GM19240 (cell line): ENCODE results near the gene LIPH.
A peak's percentile ranks its signal among the peaks of the same experiment; 100 is the strongest.
"Not testable (repeated sequence)": the region's sequence is repeated elsewhere in the genome, so short reads cannot be mapped to it uniquely, and the experiment has no call there.

Experiments
- DNase-seq: peaks from one replicate; pipeline ENCODE4 v3.0.0; 2011; ENCODE audit warnings: low spot score; ENCODE audit not compliant: insufficient read length

The LIPH gene

GRCh38 chr3:185552358-185552877, at the start of gene LIPH:
LIPH (minus strand) TSS chr3:185552588; CDS start chr3:185552471, 117 bp downstream.
- no peak for DNase-seq

DNA sequence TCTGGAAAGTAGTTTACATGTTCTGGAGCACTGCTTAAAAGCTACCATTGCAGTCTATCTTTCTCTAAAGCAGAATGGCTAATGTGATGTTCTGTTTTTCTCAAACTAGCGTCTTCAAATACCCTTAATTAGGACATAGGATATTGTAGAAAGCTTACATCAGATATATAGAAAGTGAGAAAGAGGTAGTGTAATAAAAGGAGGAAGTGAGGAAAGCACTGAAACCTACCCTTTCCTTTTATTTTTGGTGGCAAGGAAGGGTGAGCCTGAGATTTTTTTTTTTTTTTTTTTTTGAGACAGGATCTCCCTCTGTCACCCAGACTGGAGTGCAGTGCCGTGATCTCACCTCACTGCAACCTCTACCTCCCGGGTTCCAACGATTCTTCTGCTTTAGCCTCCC, 43.1 kb upstream of the LIPH start:
- no peak for DNase-seq

GRCh38 chr3:185594073-185594472, 41.7 kb upstream of the LIPH start:
- DNase-seq: no peak

DNA sequence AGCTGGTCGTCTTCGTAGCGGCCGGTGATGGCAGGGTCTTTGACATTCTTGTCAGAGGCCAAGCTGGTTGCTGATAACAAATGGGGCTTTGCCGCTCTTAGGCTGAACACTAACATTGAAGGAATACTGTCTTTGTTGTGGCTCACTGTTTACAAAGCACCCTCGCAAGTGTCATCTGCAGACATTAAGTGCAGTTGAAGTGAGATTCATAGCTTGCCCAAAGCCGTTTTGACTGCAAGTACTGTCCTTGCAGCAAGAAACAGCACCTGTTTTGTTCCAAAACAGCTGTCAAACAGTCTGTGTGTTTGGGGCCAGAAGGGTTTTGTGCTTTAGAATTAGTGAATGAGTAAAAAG, 34.3 kb upstream of the LIPH start:
- no peak for DNase-seq

DNA sequence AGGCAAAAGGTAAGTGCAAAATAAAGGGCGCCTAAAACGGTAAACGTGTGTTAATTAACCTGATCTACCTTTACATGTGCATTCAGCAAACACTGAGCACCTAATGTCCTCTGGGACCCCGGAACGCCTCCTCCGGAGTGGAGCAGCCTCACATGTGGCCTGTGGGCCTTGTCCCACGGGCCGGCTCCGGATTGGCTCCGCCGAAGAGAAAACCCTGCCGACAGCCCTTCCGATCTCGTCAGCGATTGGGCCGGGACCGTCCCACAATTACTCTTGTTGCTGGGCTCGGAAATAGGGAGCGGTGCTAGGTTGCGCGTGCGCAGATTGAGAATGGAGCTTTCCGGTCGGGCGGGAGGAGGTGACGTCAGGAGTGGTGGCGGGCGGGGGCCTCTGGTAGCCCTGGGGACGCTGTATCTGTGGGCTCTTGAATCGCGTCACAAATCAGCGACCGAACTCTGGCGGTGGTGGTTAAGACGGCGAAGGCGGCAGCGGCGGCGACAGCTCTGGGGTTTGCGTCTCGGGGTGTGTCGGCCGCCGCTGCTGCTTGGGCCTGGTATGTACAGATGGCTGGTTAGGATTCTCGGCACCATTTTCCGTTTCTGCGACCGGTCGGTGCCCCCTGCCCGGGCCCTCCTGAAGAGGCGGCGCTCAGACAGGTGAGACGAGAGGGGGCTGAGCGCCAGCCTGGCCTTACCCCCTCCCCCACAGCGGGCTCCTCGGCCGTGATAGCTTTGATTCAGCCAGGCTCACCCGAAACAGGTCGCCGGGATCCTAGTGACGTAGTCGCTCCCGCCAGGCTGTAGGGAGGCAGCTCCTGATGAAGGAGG, 33.7 kb upstream of the LIPH start, which contains the start of gene SENP2:
Gene SENP2 (plus strand): TSS at position 437 of the 827 bp plus-strand sequence. CDS start 119 bp downstream, at position 556.
- DNase-seq: peak; percentile 72

DNA sequence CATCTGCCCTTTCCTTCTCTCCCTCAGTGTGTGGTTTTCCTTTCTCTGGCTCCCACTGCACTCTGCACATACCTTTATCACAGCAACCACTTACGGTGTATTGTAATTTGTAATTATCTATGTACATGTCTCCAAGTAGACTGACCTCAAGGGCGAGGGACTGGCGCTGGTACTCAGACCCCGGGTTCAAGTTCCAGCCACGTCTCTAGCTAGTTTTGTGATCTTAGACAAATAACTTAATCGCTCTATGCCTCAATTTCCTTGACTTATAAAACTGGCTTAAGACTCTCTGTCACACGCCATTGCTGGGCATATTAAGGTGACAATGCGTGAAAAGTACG, 33.1 kb upstream of the LIPH start:
- no peak for DNase-seq

- DNase-seq: no peak
These were observed 32.3 kb upstream of the LIPH start for GRCh38 chr3:185584686-185585085.

DNA sequence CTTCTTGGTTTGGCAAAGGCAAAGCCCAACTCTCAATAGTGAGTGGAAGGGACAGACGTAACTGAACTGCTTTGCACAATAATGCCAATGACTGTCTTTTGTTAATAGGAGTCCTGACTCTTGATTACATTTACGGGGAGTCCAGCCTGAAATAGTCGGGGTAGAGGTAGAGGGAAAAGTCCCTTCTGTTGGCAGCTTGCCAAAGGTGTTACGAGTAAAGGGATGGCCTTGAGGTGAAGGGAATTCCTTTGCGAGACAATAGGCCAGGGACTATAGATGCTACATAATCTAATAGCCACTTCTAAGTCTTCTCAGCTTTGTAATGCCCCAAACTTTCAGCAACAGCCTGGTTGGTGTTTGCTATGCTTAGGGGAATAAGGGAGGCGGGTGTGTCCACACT, 31.5 kb upstream of the LIPH start:
- no peak for DNase-seq

DNA sequence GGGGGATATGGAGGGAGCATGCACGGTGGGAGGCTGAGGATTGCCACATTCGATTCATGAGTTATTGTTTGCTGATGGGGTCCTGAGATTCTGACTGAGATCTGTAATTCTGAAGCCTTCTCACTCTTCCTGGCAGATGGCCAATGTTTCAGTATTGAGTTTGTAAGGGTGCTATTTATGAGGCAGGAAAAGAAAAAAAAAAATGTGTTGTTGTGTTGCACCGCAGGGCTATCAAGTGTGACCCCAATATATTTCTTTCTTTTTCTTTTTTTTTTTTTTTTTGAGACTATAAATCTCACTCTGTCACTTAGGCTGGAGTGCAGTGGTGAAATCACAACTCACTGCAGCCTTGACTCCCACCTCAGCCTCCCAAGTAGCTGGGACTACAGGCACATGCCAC, 30.5 kb upstream of the LIPH start:
- DNase-seq: peak; percentile 10

DNA sequence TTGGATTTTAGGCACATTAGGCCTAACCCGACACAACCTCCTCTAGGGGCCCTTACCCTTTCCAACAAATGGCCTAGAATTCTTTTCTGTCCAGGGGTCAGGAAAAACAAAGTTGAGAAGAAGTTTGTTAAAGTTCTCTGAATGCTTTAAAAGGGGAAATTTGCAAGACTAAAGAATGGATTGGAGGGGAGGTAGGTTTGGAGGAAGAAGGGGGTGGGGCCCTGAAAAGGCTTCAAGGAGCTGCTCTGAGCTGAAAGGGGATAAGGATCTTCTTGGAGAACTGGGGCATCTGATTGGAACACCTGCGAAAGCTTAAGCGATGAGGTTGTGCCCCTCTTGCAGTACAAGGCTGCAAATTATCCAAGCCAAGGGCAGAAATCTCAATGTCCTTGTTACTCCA, 29.8 kb upstream of the LIPH start:
- DNase-seq: no peak

DNA sequence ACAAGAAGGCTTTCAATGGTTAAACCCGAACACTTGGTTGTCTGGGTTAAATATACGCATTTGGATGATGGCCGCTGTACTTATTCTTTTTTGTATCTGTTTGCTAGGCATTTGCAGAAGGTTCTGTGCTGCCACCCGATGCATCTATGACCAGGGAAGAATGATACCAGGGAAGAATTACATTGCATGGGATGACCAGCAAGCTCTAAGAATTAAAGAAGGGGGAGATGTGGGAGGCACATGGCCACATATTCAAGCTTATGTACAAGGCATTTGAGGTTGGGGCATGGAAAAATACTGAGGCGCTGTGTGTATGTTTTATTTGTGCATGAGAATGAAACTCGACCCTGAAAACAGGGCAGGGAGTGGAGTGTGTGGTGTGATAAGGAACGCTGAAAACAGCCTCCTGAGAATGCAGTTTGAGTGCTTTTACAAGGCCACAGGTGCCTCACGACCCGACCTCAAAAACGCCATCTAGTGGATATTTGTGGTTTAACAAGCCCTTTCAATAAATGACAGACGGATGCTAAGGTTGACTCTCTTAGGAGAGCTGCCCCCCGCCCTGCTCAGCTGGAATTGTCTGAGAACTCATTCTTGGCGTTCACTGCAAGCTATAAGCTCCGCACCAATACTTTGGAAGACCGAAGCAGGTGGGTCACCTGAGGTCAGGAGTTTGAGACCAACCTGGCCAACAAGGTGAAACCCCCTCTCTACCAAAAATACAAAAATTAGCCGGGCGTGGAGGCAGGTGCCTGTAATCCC, 22.9 kb upstream of the LIPH start:
- DNase-seq: not testable (repeated sequence)

DNA sequence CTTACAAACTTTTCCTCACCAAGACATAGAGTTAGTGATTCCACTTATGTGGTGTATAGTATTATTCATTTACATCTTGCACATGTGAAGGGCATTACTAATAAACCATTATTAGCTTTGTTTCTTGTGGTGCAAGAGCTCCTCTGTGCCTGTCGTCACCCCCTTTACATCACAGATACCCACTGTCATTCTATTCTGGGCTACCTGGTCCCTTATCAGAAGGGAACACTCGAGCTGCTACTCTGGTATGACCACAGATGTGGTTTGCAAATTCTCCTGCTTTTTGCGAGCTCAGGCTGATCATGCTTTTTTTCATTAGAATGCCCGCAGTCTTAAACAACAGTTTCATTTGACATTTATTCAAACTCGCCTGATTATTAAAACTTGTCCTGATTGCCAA, 19.8 kb upstream of the LIPH start:
- DNase-seq: no peak

DNA sequence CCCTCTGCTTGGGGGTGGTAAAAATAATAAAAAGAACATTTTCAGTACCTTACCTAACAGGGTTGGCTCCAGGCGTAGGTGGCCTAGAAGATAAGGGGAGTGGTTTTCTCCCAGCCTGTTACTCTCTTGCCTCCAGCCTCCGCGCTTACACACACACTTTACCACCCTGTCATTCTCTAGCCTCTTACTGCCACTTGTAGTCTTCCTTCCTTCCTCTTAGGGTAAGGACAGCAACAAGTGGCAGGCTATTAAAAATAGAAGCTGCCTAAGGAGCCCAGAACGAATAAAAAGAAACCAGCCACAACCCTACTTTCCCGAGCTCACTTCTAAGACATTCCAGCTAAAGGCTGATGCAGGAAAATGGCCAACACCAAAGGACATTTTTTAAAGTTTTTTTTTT, 9.6 kb upstream of the LIPH start:
- DNase-seq: no peak

DNA sequence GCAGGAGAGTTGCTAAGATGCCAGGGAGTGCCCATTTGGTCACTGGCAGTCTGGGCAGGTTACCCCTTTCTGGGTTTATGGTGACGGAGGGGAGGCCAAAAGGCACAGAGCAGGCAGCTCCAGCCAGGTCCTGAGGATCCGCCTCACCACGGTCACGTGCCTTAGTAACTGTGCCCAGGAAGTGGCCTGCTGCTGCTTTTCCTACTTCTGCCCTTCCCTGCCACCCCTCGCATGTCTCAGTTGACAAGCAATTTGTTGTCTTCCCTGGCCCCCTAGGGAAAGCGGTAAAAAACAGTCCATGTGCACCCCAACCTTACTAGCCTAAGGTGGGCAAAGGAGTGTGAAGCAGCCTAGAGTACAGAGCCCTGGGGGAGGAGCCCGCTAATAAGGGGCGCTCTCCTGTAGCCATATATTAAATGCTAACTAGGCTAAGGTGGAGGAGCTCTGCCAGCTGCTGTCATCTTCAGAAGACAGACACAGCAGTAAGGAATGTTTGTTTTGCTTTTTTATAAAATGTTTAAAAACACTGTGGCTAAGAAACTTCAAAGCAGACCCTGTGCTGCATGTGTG, 9.1 kb upstream of the LIPH start:
- no peak for DNase-seq

- no peak for DNase-seq
These were observed 8.3 kb upstream of the LIPH start for GRCh38 chr3:185560676-185561075.

GRCh38 chr3:185559706-185560090, 7.3 kb upstream of the LIPH start:
- no peak for DNase-seq

- DNase-seq: no peak
These were observed 6.0 kb upstream of the LIPH start for GRCh38 chr3:185558395-185558794.

GRCh38 chr3:185556640-185557039, 4.3 kb upstream of the LIPH start:
- not testable (repeated sequence) for DNase-seq

DNA sequence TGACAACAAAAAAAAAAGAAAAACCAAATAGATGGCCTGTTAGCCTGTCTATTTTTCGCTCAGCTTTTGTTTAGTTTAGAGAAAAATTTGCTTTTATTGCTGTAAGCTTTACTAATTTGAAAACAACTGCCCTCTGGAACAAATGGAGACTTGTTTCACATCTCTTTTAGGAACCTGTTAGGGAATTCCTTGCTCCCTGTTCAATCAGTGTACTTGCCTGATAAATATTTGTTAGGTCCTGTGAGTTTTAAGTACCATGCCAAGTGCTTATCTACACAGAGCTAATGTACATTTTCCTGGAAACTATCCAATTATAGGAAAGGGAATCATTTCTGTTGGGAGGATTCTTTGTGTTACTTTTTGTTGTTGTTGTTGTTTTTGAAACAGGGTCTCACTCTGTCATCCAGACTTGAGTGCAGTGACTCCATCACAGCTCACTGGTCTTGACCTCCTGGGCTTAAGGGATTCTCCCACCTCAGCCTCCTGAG, 3.5 kb upstream of the LIPH start:
- DNase-seq: no peak

DNA sequence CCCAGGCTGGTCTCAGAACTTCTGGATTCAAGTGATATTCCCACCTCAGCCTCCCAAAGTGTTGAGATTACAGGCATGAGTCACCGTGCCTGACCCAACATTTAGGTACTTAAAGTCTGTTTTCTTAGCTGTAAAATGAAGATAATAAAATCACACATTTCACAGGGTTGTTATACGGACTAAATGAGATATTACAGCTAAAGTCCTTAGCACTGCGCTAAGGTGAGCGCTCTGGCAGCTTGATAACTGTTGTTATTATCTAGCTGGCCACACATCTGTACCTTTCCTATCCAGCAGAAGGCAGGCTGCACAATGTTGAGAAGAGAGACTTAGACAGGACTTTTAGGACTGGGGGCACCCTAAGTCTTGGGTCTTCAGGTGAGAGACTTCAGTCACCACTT, 2.7 kb upstream of the LIPH start:
- DNase-seq: no peak

DNA sequence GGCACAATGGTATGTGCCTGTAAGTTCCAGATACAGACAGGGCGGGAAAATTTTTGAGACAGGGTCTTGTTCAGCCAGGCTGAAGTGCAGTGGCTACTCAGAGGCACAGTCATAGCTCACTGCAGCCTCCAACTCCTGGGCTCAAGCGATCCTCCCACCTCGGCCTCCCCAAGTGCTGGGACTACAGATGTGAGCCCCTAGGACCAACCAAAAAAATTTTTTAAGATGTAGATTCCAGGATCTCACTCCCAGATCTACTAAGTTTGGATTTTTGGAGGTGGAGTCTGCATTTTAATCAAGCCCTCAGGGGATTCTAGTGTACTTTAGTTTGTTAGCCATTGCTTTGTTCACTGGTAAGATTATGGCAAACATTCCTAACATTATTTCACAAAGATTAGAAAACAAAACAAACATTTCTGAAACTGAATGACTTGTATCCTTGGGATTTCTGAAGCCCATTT, 2.7 kb downstream of the LIPH start:
- no peak for DNase-seq

GRCh38 chr3:185549122-185549521, 3.3 kb downstream of the LIPH start:
- DNase-seq: no peak
